Measurements from ENCODE around the gene ZFHX3.
"Not testable (repeated sequence)": the region's sequence is repeated elsewhere in the genome, so short reads cannot be mapped to it uniquely, and the experiment has no call there.

Gene ZFHX3

GRCh38 chr16:73047536-73048291 is at the start of gene ZFHX3:
Gene ZFHX3, minus strand, starts transcription at chr16:73048128. Its CDS starts 87,983 bp downstream, at chr16:72960145.
- DNase-seq (ENCODE audit: low read depth): no peak

- no peak for DNase-seq (ENCODE audit: low read depth)
Observed at GRCh38 chr16:73096510-73096909, 48.6 kb upstream of the ZFHX3 start.

GRCh38 chr16:73095885-73096421 is 48.0 kb upstream of the ZFHX3 start:
- DNase-seq (ENCODE audit: low read depth): no peak

- DNase-seq (ENCODE audit: low read depth): no peak
Observed at GRCh38 chr16:73095142-73095820, 47.4 kb upstream of the ZFHX3 start.

- no peak for DNase-seq (ENCODE audit: low read depth)
Observed at GRCh38 chr16:73094371-73094770, 46.4 kb upstream of the ZFHX3 start.

- DNase-seq (ENCODE audit: low read depth): no peak
Observed at GRCh38 chr16:73093146-73094144, 45.5 kb upstream of the ZFHX3 start.

GRCh38 chr16:73092236-73092781 is 44.4 kb upstream of the ZFHX3 start:
- no peak for DNase-seq (ENCODE audit: low read depth)

GRCh38 chr16:73091174-73091573 is 43.2 kb upstream of the ZFHX3 start:
- DNase-seq (ENCODE audit: low read depth): no peak

GRCh38 chr16:73089420-73089819 is 41.5 kb upstream of the ZFHX3 start:
- DNase-seq (ENCODE audit: low read depth): no peak

- no peak for DNase-seq (ENCODE audit: low read depth)
Observed at GRCh38 chr16:73086108-73086507, 38.2 kb upstream of the ZFHX3 start.

- no peak for DNase-seq (ENCODE audit: low read depth)
Observed at GRCh38 chr16:73083271-73083670, 35.3 kb upstream of the ZFHX3 start.

GRCh38 chr16:73082634-73083051 is 34.7 kb upstream of the ZFHX3 start:
- DNase-seq (ENCODE audit: low read depth): not testable (repeated sequence)

- no peak for DNase-seq (ENCODE audit: low read depth)
Observed at GRCh38 chr16:73080931-73081330, 33.0 kb upstream of the ZFHX3 start.

- DNase-seq (ENCODE audit: low read depth): no peak
Observed at GRCh38 chr16:73076324-73076810, 28.4 kb upstream of the ZFHX3 start.

GRCh38 chr16:73074382-73074781 is 26.5 kb upstream of the ZFHX3 start:
- DNase-seq (ENCODE audit: low read depth): no peak

- DNase-seq (ENCODE audit: low read depth): not testable (repeated sequence)
Observed at GRCh38 chr16:73072051-73072450, 24.1 kb upstream of the ZFHX3 start.

- no peak for DNase-seq (ENCODE audit: low read depth)
Observed at GRCh38 chr16:73071131-73071940, 23.4 kb upstream of the ZFHX3 start.

GRCh38 chr16:73069581-73070262 is 21.8 kb upstream of the ZFHX3 start:
- DNase-seq (ENCODE audit: low read depth): no peak

GRCh38 chr16:73068541-73069401 is 20.8 kb upstream of the ZFHX3 start:
- DNase-seq (ENCODE audit: low read depth): no peak

Measured in activated T-helper 9 cell treated with anti-CD3 and anti-CD28 coated beads, Interleukin-2, amount 50 U/mL, for 16 hours (primary cell).